Choroid plexus epithelial cell (primary cell): Measurements from ENCODE around the gene GPATCH4.
"Not testable (repeated sequence)": the region's sequence is repeated elsewhere in the genome, so short reads cannot be mapped to it uniquely, and the experiment has no call there.

Experiments
- DNase-seq: peaks from one replicate; pipeline ENCODE4 v3.0.0-alpha.2; 2010; ENCODE audit warnings: low read depth
- H3K4me3 ChIP-seq: 2 replicates; pipeline ENCODE4 v1.5.1; 2011; ENCODE audit warnings: low read depth, mild to moderate bottlenecking, control low read depth, low read length, moderate library complexity
- CTCF ChIP-seq: conservative IDR thresholded peaks from 2 replicates; pipeline ENCODE4 v1.5.1; 2011; ENCODE audit warnings: low read depth, mild to moderate bottlenecking, control low read depth, inconsistent platforms, low read length, moderate library complexity

GPATCH4 gene

DNA sequence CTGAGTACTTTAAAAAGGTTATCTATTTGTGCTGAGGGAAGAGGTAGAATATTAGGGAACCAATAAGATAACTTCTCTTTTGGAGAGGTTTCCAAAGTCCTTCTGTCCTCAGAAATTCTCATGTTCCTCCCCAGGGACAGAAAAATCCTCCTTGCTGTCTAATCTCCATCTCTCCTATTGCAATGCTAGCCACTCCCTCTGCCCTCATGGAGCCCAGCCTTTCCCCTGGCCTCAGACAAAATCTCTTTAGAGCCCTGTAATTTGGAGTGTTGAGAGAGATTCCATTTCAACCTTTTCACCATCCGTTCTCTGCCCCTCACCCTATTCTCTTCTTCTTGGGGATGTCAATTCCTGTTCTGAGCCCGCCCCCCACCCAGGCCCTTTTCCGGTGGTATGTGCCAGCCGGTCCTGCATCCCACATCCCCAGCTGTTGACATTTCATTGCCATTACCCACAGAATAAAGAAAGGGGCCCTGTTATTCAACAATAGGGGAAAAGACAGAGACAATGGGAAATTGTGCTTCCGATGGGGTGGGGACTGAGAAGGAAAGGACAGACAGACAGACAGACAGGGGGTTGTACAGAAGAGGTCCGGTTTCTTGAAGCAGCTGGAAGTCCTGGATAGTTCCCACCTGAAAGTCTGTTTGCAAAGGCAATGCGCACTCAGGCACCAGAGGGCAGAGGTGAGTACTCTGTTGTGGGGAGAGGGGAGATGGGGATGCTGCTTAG, 17.7 kb upstream of the GPATCH4 start, which contains the start of gene HAPLN2:
HAPLN2 (plus strand) TSS at position 563 of the 729 bp plus-strand sequence. CDS start 4,076 bp downstream, outside the sequence.
- peak; percentile 30 for DNase-seq
- no peak within 1 kb of the TSS for H3K4me3 ChIP-seq
- TF ChIP-seq CTCF: peak; percentile 60

GRCh38 chr1:156616463-156616862, 15.2 kb upstream of the GPATCH4 start:
- TF ChIP-seq CTCF: peak; percentile 35
- H3K4me3 ChIP-seq: no peak overlapping the region
- peak; percentile 73 for DNase-seq

DNA sequence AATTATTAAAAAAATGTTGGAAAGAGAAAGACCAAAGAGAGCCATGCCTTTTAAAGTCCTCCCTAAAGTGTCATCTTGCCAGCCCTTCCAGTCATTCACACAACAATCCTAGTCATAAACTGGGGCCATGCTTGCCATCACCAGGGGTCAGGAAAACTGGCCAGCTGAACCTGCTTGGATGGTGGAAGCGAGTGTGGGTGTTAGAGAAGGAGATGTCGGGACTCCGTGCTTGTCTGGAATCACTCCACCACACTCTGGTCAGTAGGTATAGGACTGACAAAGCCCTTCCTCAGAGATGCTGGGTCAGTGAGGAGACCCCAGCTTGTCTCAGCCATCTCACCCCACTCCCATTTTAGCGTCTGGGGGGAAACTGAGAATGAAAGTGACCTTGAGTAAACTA, 14.7 kb upstream of the GPATCH4 start:
- H3K4me3 ChIP-seq: no peak overlapping the region
- DNase-seq: no peak
- no peak for TF ChIP-seq CTCF

DNA sequence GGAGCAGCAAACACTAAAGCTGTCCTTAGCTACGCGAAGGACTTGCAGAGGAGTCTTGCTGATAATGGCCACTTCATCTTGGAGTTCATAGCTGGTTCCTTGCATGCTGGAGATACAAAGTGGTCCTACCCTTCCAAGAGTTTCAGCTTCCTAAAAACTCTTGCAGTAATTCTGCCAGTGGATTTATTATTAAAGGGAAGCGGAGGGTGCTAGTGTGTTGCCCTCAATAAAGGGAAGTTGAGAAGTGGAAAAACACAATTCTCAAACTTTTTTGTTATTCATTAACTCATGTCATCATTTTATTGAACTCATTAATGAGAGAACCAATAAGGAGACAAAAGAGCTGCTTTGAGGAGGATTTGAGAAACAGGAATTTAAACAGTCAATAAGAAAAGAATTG, 11.4 kb upstream of the GPATCH4 start:
- H3K4me3 ChIP-seq: no peak overlapping the region
- no peak for TF ChIP-seq CTCF
- DNase-seq: no peak

DNA sequence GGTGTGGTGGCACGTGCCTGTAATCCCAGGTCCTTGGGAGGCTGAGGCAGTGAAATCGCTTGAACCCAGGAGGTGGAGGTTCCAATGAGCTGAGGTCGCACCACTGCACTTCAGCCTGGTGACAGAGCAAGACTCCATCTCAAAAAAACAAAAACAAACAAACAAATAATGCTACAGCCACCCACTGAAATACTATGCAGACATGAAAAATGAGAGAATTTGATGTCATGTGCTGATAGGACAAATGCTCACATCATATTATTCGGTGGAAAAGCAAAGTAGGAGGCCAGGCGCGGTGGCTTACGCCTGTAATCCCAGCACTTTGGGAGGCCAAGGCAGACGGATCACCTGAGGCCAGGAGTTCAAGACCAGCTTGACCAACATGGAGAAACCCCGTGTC, 8.8 kb upstream of the GPATCH4 start:
- H3K4me3 ChIP-seq, DNase-seq: not testable (repeated sequence)

DNA sequence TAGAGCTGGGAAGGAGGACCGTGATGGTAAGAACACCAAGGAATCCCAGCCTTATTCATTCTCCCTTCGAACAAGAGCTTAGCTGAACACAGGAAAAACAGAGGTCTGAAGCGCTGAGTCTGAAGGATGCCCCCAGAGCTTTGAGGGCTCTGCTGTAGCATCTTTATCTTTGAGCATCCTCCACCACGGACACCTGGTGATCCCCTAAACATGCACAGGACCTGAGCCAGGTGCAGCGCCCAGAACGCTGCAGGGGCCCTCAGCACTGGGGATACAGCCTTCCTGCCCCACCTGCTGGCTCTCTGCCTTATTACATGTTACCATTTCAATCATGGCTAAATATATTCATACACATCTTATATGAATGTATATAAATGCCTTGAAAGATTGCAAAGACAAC, 7.7 kb upstream of the GPATCH4 start:
- peak; percentile 40 for DNase-seq
- H3K4me3 ChIP-seq: no peak overlapping the region
- peak; percentile 72 for TF ChIP-seq CTCF

DNA sequence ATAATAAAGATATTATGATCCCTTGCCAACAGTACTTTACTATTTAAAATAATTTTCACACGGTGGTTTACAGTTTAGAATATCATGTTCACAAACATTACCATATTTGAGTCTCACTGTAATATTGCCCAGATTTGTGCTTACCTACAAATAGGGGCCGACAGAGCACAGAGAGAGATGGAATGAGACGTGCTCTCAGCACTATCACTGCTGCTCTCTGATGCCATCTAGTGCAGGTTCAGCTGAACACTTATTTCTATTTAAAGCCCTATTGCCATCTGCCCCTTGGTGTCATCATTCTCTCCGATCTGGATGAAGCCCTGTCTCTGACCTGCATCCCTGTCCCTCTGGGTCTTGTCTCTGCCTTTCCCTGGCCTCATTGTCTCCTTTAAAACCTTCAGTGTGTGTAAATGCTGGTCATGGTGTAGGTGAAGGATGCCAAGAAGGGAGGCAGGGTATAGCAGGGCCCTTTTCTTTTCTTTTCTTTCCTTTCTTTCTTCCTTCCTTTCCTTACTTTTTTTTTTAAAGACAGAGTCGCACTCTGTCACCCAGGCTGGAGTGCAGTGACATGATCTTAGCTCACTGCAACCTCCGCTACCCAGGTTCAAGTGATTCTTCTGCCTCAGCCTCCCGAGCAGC, 6.9 kb upstream of the GPATCH4 start:
- peak; percentile 91 for TF ChIP-seq CTCF
- H3K4me3 ChIP-seq: no peak overlapping the region
- DNase-seq: peak; percentile 86

DNA sequence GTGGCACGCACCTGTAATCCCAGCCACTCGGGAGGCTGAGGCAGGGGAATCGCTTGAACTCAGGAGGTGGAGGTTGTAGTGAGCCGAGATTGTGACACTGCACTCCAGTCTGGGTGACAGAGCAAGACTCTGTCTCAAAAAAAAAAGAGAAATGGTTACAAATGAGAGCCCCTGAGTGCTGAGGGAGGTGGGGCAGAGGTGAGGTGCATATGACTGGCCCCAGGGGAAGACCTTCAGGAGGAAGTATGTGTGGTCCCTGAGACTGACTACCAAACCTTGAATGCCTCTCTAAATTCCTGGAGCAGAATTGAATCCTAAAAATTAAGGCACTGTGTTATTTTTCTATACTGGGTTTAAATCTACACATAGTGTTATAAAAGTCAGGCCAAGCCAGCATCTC, 6.1 kb upstream of the GPATCH4 start:
- not testable (repeated sequence) for H3K4me3 ChIP-seq, DNase-seq
